Kidney epithelial cell (primary cell): ENCODE data around the gene CEP350. TPM values are rescaled to one million over a fixed set of nuclear protein-coding genes. Genes with fewer than 3 reads are reported as not detected.

ENCODE experiments used
- DNase-seq: peaks from one replicate; pipeline ENCODE4 v3.0.0-alpha.2; 2010; ENCODE audit warnings: low read depth
- H3K27me3 ChIP-seq: 2 replicates; pipeline ENCODE4 v1.6.0; 2011; ENCODE audit warnings: low read length; ENCODE audit not compliant: control insufficient read depth, insufficient read depth
- H3K36me3 ChIP-seq: 2 replicates; pipeline ENCODE4 v1.5.1; 2011; ENCODE audit warnings: low read length; ENCODE audit not compliant: control insufficient read depth, insufficient read depth
- H3K4me3 ChIP-seq: 2 replicates; pipeline ENCODE4 v1.5.1; 2011; ENCODE audit warnings: low read depth, mild to moderate bottlenecking, control low read depth, low read length
- total RNA-seq: library from RNA; depleted of rRNA; stranded (reverse); fragments of >200 nt; gene quantifications from 2 replicates; pipeline ENCODE4 v1.2.3, GENCODE V29; 2015
- TF ChIP-seq, protein P1 (sequence below): IDR thresholded peaks from 2 replicates; pipeline ENCODE4 v1.5.1; 2011; ENCODE audit warnings: mild to moderate bottlenecking, moderate library complexity, low read length, control low read depth, inconsistent platforms; ENCODE audit not compliant: insufficient read depth, poor library complexity, severe bottlenecking

CEP350 gene
- total RNA-seq, 1 donor from 2014 or later, result 24.9 TPM

DNA sequence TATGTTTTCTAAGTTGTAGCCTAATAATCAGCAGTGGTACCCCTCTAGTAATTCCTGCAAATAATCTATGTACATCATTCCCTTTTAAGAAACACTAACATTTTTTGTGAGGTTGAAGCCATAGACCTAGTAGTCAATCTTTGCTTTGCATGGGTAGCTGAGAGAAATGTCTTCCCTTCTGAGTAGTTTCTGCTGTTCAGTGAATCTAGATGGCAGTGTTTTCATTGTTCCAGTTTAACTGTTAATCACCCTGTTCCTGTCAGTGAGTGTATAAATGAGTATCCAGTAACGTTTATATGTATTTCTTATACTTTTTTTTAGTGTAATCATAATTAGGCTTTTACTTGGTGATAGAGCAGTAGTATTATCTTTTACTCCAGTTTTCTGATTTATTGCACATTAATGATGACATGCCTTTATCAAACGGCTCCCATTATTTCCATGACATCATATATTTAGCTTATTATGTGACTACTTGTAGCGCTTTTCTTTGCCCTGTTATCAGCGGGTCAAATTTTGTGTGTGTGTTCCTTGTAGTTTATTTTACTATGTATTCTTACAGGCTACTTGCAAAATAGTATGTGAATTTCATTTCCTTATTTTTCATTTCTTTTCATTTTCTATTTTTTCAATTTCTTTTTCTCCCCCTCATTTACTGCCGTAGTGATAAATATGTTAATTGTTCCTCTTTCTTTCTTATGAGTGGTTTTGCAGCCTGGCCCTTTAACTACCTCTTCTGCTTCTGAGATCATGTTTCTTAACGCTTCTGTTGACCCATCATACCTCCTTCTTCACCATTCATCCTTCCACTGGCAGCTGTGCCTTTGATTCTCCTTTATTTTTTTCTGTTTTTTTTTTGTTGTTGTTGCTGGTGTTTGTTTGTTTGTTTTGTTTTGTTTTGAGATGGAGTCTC is 18.8 kb downstream of the CEP350 start:
- no peak overlapping the region for H3K4me3 ChIP-seq
- TF ChIP-seq, protein P1, sequence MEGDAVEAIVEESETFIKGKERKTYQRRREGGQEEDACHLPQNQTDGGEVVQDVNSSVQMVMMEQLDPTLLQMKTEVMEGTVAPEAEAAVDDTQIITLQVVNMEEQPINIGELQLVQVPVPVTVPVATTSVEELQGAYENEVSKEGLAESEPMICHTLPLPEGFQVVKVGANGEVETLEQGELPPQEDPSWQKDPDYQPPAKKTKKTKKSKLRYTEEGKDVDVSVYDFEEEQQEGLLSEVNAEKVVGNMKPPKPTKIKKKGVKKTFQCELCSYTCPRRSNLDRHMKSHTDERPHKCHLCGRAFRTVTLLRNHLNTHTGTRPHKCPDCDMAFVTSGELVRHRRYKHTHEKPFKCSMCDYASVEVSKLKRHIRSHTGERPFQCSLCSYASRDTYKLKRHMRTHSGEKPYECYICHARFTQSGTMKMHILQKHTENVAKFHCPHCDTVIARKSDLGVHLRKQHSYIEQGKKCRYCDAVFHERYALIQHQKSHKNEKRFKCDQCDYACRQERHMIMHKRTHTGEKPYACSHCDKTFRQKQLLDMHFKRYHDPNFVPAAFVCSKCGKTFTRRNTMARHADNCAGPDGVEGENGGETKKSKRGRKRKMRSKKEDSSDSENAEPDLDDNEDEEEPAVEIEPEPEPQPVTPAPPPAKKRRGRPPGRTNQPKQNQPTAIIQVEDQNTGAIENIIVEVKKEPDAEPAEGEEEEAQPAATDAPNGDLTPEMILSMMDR, result no peak
- DNase-seq, result no peak
- H3K36me3 ChIP-seq, result no peaks in the 10 kb centered on the region
- no peaks in the 10 kb centered on the region for H3K27me3 ChIP-seq

DNA sequence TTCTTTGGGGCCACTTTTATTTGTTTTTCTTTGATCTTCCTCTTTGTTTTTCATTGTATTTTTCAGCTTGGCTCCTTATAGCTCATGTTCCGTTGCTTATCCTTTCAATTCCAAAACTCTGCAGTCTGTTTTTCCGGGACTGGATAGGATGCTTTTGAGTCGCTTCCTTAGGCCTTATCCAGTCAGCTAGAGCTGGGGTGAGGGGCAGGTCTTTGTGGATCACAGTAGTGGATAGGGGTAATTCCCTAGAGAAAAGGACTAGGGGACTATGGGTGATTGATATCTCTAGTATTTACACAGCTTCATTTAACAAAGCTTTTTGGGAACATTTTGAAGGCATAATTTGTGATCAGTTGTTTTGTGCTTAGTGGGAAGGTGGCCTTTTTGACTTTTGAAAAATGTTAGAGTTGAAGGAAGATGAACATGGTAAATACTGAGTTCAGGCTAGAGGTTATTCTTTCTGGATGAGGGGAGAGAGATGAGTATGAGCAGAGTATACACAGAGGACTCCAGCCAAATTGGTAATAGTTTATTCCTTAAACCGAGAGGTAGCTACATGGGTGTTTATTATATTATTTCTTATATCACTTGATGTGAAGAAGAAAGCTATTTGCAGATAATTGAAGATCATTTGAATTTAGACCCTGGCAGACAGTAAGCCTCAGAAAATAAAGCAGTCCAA is 22.5 kb downstream of the CEP350 start:
- H3K36me3 ChIP-seq, result no peaks in the 10 kb centered on the region
- no peaks in the 10 kb centered on the region for H3K27me3 ChIP-seq
- H3K4me3 ChIP-seq, result no peak overlapping the region
- TF ChIP-seq, protein P1, result no peak
- no peak for DNase-seq

DNA sequence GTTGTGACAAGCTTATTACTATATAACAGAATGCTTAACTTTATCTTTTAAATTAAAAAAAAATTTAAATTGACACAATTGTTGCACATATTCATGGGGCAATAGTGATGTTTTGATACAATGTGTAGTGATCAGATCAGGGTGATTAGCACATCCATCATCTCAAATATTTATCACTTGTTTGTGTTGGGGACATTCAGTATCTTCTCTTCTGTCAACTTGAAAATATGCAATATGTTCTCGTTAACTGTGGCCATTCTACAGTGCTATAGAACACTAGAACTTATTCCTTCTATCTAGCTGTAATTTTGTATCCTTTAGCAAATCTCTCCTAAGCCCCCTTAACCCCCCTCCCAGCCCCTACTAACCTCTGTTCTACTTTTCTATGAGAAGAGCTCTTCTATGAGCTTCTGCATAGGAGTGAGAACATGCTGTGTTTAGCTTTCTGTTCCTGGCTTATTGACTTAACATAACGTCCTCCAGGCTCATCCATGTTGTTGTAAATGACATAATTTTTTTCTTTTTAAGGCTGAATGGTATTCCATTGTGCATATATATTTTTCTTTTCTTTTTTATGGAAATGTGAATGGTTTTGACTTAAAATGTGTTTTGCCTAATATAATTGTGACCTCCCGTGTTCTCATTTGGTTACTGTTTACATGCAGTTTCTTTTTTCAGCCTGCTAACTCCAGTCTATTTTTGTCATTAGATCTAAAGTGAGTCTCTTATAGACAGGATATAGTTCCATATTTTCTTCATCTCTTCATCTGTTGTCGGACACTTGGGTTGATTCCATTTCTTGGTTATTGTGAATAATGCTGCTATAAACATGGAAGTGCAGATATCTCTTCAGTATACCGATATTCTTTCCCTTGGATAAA is 23.8 kb downstream of the CEP350 start:
- TF ChIP-seq, protein P1, result no peak
- H3K4me3 ChIP-seq, result no peak overlapping the region

DNA sequence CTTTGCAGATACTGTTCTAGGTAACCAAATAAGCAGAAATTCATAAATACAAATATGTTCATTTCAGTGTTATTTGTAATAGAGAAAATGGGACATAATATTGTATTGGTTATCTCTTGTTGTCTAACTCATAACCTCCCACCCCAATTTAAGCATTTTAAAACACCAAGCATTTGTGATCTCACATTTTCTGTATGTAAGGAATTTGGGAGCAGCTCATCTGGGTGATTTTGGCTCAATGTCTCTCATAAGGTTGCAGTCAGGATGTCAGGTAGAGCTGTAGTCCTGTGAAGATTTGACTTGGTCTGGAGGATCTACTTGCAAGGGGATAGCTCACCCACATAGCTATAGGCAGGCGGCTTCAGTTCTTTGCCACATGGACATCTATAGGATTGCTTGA is 29.5 kb downstream of the CEP350 start:
- Histone ChIP-seq H3K27me3 (no peaks in the 10 kb centered on the region), H3K4me3 (no peak overlapping the region), H3K36me3 (peaks cover 1% of the 10 kb centered on the region)
- TF ChIP-seq, protein P1, result no peak
- no peak for DNase-seq

More for the DNA sequence above, 23.8 kb downstream of the CEP350 start:
- Histone ChIP-seq H3K36me3 (no peaks in the 10 kb centered on the region), H3K27me3 (no peaks in the 10 kb centered on the region)
- no peak for DNase-seq

DNA sequence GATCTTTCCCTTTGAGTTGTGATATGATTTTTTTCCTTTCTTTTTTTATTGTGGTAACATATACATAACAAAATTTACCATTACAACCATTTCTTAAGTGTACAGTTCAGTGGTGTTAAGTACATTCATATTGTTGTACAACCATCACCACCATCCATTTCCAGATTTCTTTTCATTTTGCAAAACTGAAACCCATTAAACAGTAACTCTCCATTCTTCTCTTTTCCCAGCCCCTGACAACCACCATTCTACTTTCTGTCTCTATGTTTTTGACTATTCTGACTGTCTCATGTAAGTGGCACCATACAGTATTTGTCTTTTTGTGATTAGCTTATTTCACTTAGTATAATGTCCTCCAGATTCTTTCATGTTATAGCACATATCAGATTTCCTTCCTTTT is 30.3 kb downstream of the CEP350 start:
- Histone ChIP-seq H3K4me3 (no peak overlapping the region), H3K27me3 (no peaks in the 10 kb centered on the region), H3K36me3 (peaks cover 1% of the 10 kb centered on the region)
- TF ChIP-seq, protein P1, result no peak
- no peak for DNase-seq
